HL-60 (cell line): Measurements from ENCODE around the gene TTC28.

Source experiments
- CTCF ChIP-seq: IDR thresholded peaks from one replicate; pipeline ENCODE4 v1.5.1; 2011; ENCODE audit warnings: low read length, control low read depth, inconsistent platforms; ENCODE audit not compliant: insufficient read depth
- GABPA ChIP-seq: IDR thresholded peaks from 2 replicates; pipeline ENCODE4 v1.6.1; 2012; ENCODE audit warnings: low read depth
- POLR2AphosphoS5 ChIP-seq: IDR thresholded peaks from 2 replicates; pipeline ENCODE4 v1.6.1; 2012; ENCODE audit warnings: low read depth
- REST ChIP-seq: IDR thresholded peaks from 2 replicates; pipeline ENCODE4 v1.6.1; 2012; ENCODE audit warnings: low read depth; ENCODE audit not compliant: insufficient replicate concordance

GRCh38 chr22:28247667-28248363 lies 431.8 kb downstream of the TTC28 start:
- TF ChIP-seq REST (no peak), POLR2AphosphoS5 (no peak), CTCF (no peak), GABPA (no peak)
